Measurements from ENCODE around the gene CHRND. TPM values are rescaled to one million over a fixed set of nuclear protein-coding genes. Genes with fewer than 3 reads are reported as not detected.

The CHRND gene
- total and polyA plus RNA-seq, 2 of the 13 experiments (the other 11 are each of a cell fraction or from before 2014, with no cell fraction given) = 0.18 TPM; not detected in 1

- TF ChIP-seq IKZF4 (CRISPR knock-in tag; IDR thresholded peaks at IDR 0.05; ENCODE audit: borderline replicate concordance, low read depth, not compliant biosample characterization) (peak; percentile 99), FOXO1 (CRISPR knock-in tag; IDR thresholded peaks at IDR 0.05) (peak; percentile 91), TAF15 (IDR thresholded peaks at IDR 0.05; ENCODE audit: low read depth, low read length, poor library complexity, severe bottlenecking) (peak; percentile 81), ZNF75D (CRISPR knock-in tag; IDR thresholded peaks at IDR 0.05; ENCODE audit: borderline replicate concordance) (peak; percentile 84; the same call in 1 of the 2 replicates), XRCC5 (optimal IDR thresholded peaks at IDR 0.05; ENCODE audit: low read length) (peak; percentile 92), THYN1 (CRISPR knock-in tag; IDR thresholded peaks at IDR 0.05; ENCODE audit: borderline replicate concordance, low read depth) (0 out of 2 replicates have a peak, but pooled peaks have one; percentile 52), CC2D1A (CRISPR knock-in tag; IDR thresholded peaks at IDR 0.05) (0 out of 2 replicates have a peak, but pooled peaks have one; percentile 73), RAD21 (CRISPR knock-in tag; IDR thresholded peaks at IDR 0.05) (peak; percentile 62; the same call in 1 of the 2 replicates), FOXK1 (CRISPR knock-in tag; IDR thresholded peaks at IDR 0.05; ENCODE audit: borderline replicate concordance, low read depth) (peak; percentile 93), CREB3 (CRISPR knock-in tag; IDR thresholded peaks at IDR 0.05) (peak; percentile 98), IRX3 (CRISPR knock-in tag; IDR thresholded peaks at IDR 0.05; ENCODE audit: borderline replicate concordance, low read depth) (peak; percentile 94; the same call in 1 of the 2 replicates), ARID5B (CRISPR knock-in tag; IDR thresholded peaks at IDR 0.05) (peak; percentile 87), CREB1 (IDR thresholded peaks at IDR 0.05) (peak; percentile 74), CREB1 (CRISPR knock-in tag; IDR thresholded peaks at IDR 0.05) (peak; percentile 59; the same call in 1 of the 2 replicates)
- TF ChIP-seq, protein P1, sequence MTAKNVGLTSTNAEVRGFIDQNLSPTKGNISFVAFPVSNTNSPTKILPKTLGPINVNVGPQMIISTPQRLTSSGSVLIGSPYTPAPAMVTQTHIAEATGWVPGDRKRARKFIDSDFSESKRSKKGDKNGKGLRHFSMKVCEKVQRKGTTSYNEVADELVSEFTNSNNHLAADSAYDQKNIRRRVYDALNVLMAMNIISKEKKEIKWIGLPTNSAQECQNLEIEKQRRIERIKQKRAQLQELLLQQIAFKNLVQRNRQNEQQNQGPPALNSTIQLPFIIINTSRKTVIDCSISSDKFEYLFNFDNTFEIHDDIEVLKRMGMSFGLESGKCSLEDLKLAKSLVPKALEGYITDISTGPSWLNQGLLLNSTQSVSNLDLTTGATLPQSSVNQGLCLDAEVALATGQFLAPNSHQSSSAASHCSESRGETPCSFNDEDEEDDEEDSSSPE (CRISPR knock-in tag; IDR thresholded peaks at IDR 0.05) = peak; percentile 97
- TF ChIP-seq, protein P2, sequence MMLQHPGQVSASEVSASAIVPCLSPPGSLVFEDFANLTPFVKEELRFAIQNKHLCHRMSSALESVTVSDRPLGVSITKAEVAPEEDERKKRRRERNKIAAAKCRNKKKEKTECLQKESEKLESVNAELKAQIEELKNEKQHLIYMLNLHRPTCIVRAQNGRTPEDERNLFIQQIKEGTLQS (CRISPR knock-in tag; IDR thresholded peaks at IDR 0.05) = peak; percentile 68
- TF ChIP-seq, protein P3, sequence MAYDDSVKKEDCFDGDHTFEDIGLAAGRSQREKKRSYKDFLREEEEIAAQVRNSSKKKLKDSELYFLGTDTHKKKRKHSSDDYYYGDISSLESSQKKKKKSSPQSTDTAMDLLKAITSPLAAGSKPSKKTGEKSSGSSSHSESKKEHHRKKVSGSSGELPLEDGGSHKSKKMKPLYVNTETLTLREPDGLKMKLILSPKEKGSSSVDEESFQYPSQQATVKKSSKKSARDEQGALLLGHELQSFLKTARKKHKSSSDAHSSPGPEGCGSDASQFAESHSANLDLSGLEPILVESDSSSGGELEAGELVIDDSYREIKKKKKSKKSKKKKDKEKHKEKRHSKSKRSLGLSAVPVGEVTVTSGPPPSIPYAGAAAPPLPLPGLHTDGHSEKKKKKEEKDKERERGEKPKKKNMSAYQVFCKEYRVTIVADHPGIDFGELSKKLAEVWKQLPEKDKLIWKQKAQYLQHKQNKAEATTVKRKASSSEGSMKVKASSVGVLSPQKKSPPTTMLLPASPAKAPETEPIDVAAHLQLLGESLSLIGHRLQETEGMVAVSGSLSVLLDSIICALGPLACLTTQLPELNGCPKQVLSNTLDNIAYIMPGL (CRISPR knock-in tag; IDR thresholded peaks at IDR 0.05; ENCODE audit: borderline replicate concordance in 1 of 2, low read depth in 1 of 2) = peak; percentile 98 to 99
Observed at GRCh38 chr2:232550354-232551249, 24.6 kb downstream of the CHRND start, which contains the start of the genes EIF4E2 and TIGD1 (continued).
